IPS-20b (cell line): ENCODE measurements around the gene TMOD4.

Source experiments
- H3K27ac ChIP-seq: one replicate; pipeline ENCODE4 v1.5.1; 2013; ENCODE audit warnings: low read length
- H3K27me3 ChIP-seq: 2 replicates; pipeline ENCODE4 v1.6.1; 2013; ENCODE audit warnings: mild to moderate bottlenecking, low read length, inconsistent platforms; ENCODE audit not compliant: insufficient read depth
- H3K36me3 ChIP-seq: 2 replicates; pipeline ENCODE4 v1.6.1; 2013; ENCODE audit warnings: low read depth, mild to moderate bottlenecking, inconsistent platforms, low read length, moderate library complexity; ENCODE audit not compliant: insufficient read depth
- H3K4me1 ChIP-seq: 2 replicates; pipeline ENCODE4 v1.6.1; 2013; ENCODE audit warnings: mild to moderate bottlenecking, control low read depth, inconsistent platforms, low read length, moderate library complexity; ENCODE audit not compliant: insufficient read depth
- H3K4me3 ChIP-seq: 2 replicates; pipeline ENCODE4 v1.5.1; 2013; ENCODE audit warnings: mild to moderate bottlenecking, low read length, inconsistent platforms
- H3K9ac ChIP-seq: 2 replicates; pipeline ENCODE4 v1.6.1; 2013; ENCODE audit warnings: low read depth, mild to moderate bottlenecking, inconsistent platforms, low read length, moderate library complexity
- H3K9me3 ChIP-seq: 2 replicates; pipeline ENCODE4 v1.6.1; 2013; ENCODE audit warnings: mild to moderate bottlenecking, low read depth, low read length, inconsistent platforms; ENCODE audit not compliant: insufficient read depth

The TMOD4 gene

DNA sequence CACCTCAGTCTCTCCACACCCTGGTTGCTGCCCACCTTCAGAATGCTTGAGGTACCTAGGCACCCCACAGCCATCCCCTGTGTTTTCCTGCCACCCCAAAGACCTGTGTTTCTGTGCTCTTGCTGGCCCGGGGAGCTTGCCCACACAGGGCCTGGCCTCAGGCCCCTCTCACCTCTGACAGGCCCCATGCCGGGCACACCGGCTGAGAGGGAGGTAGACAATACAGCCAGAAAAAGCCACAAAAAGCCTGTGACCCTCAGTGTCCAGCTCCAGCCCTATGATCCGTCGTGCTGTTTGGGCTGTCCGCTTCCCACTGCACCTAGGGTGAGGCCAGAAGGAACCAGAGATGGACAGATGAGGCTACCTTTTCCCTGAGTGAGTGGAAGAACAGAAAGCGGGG is 40.8 kb downstream of the TMOD4 start:
- Histone ChIP-seq H3K4me1 (no peaks in the 10 kb centered on the region; the same call in 1 of the 2 replicates), H3K9ac (no peak overlapping the region), H3K27ac (no peak overlapping the region), H3K36me3 (peaks cover 21% of the 10 kb centered on the region; the same call in 1 of the 2 replicates), H3K4me3 (no peak overlapping the region), H3K27me3 (peaks cover 46% of the 10 kb centered on the region), H3K9me3 (no peaks in the 10 kb centered on the region)

DNA sequence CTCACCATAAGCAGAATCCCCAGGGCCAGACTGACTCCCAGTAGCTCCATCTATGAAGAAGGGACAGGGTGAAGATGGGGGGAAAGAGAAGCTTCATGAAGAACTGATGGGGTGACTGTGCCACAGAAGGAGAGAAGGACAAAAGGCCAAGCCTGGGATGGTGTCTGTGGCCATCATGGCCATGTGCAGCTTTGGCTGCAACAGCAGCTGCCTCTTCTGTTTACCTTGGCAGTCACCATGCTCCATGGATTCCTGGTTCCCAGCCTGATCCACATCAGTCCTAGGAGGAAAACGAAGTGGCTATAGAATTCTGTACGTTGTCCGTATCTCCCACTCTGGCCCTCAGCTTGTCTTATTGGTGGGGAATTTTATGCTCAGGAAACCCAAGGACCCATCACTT is 41.4 kb downstream of the TMOD4 start:
- Histone ChIP-seq H3K36me3 (peaks cover 21% of the 10 kb centered on the region; the same call in 1 of the 2 replicates), H3K9ac (no peak overlapping the region), H3K4me3 (no peak overlapping the region), H3K4me1 (no peaks in the 10 kb centered on the region; the same call in 1 of the 2 replicates), H3K27me3 (peaks cover 47% of the 10 kb centered on the region), H3K27ac (no peak overlapping the region), H3K9me3 (no peaks in the 10 kb centered on the region)

GRCh38 chr1:151133018-151133806 is 42.6 kb downstream of the TMOD4 start:
- Histone ChIP-seq H3K27ac (no peak overlapping the region), H3K27me3 (peaks cover 47% of the 10 kb centered on the region), H3K36me3 (peaks cover 21% of the 10 kb centered on the region; the same call in 1 of the 2 replicates), H3K9me3 (no peaks in the 10 kb centered on the region), H3K4me3 (peak overlapping the region; percentile 73; the same call in 1 of the 2 replicates), H3K4me1 (no peaks in the 10 kb centered on the region; the same call in 1 of the 2 replicates), H3K9ac (no peak overlapping the region; the same call in 1 of the 2 replicates)

DNA sequence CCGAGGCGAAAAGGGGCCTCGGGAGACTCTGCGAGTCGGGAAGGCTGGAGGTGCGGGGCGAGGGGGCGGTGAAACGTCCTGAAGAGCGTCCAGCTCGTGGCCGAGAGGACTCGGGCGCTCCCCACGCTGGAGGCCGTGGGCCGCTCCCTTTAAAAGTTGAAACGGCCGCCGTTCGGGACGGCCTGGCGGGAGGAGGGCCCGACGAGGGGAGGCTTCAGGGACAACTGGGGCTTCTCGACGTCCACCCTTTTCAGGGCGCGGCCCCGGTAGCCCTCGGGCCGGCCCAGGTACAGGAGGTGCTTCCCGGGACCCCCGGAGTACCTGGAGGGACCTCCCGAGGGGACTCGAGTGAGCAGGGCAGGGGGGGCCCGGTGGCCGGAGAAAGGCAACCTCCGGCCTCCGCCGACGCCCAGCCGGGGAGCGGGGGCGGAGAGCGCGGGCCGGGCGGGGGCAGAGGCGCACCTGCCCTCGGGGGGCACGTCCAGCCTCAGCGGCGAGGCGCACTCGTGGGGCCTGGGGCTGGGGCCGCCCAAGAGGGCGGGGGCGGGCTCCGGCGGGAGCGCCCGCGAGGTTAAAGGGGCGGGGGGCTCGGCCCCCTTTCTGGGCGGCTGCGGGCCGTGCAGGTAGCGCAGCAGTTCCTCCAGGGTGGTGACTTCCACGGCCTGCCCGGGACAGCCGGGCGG is 43.3 kb downstream of the TMOD4 start:
- Histone ChIP-seq H3K27ac (no peak overlapping the region), H3K36me3 (peaks cover 21% of the 10 kb centered on the region; the same call in 1 of the 2 replicates), H3K9ac (peak overlapping the region; percentile 31; the same call in 1 of the 2 replicates), H3K27me3 (peaks cover 47% of the 10 kb centered on the region), H3K9me3 (no peaks in the 10 kb centered on the region), H3K4me3 (peak overlapping the region; percentile 73), H3K4me1 (no peaks in the 10 kb centered on the region; the same call in 1 of the 2 replicates)

GRCh38 chr1:151131701-151132334 is 44.0 kb downstream of the TMOD4 start:
- peak overlapping the region; percentile 73 for H3K4me3 ChIP-seq

DNA sequence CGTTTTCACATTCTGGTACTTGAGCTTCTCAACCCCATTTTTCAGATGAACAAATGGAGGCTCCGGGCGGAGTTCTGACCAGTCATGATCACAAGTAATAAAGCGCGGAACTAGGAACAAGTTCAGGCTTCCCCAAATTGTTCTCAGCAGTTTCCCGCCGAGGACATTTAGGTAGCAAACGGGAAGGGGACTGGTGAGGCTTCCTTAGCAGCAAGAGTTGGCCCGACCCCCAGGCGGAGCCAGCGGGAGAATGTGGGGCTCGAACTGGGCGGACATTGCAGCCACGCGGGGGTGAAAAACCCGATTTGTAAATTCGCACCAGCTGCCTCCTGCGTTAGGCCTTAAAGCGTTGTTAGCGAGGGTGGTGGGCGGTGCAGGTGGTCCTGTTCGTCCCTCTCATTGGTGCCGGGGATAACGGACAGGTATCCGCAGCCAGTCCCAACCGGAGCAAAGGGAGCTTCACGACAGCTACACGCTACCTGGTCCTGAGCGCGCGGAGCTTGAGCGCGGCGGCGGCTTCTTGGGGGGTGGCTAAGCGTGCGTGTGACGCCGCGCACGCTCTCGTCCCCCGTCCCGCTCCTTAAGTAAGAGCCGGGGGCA is 44.7 kb downstream of the TMOD4 start:
- Histone ChIP-seq H3K4me1 (no peaks in the 10 kb centered on the region; the same call in 1 of the 2 replicates), H3K4me3 (peak overlapping the region; percentile 73), H3K36me3 (peaks cover 16% of the 10 kb centered on the region; the same call in 1 of the 2 replicates), H3K9ac (peak overlapping the region; percentile 69), H3K9me3 (no peaks in the 10 kb centered on the region), H3K27me3 (peaks cover 47% of the 10 kb centered on the region), H3K27ac (no peak overlapping the region)

More at GRCh38 chr1:151131701-151132334, 44.0 kb downstream of the TMOD4 start:
- Histone ChIP-seq H3K4me1 (no peaks in the 10 kb centered on the region; the same call in 1 of the 2 replicates), H3K36me3 (peaks cover 21% of the 10 kb centered on the region; the same call in 1 of the 2 replicates), H3K9ac (peak overlapping the region; percentile 31; the same call in 1 of the 2 replicates), H3K9me3 (no peaks in the 10 kb centered on the region), H3K27ac (no peak overlapping the region), H3K27me3 (peaks cover 47% of the 10 kb centered on the region)

DNA sequence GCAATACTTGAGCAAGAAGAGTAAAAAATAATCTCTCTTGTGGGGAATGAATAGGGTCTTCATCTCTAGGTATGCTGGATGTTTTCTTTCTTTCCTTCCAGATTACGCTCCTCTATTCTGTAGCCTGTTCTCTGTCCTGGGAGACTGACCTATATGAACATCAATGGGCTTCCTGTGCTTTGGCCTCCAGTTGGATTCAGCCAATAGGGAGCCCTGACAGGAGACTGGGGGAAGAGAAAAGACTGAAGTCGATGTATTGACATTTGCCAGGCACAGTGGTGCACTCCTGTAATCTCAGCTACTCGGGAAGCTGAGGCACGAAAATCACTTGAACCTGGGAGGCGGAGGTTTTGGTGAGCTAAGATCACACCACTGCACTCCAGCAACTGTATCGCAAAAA is 47.0 kb downstream of the TMOD4 start:
- H3K4me3 ChIP-seq, result no peak overlapping the region
- H3K36me3 ChIP-seq, result no peaks in the 10 kb centered on the region

GRCh38 chr1:151124763-151125403 is 50.9 kb downstream of the TMOD4 start:
- H3K4me1 ChIP-seq, result peaks cover 7% of the 10 kb centered on the region
- H3K9me3 ChIP-seq, result no peaks in the 10 kb centered on the region
- 0 out of 2 replicates have a peak, but pooled peaks cover under 1% of the 10 kb centered on the region for H3K27me3 ChIP-seq
- H3K27ac ChIP-seq, result no peak overlapping the region
- H3K9ac ChIP-seq, result no peak overlapping the region
- H3K36me3 ChIP-seq, result no peaks in the 10 kb centered on the region
- no peak overlapping the region for H3K4me3 ChIP-seq

More for the DNA sequence above, 47.0 kb downstream of the TMOD4 start:
- Histone ChIP-seq H3K9ac (no peak overlapping the region), H3K9me3 (no peaks in the 10 kb centered on the region), H3K27ac (no peak overlapping the region), H3K27me3 (peaks cover 36% of the 10 kb centered on the region), H3K4me1 (peaks cover 7% of the 10 kb centered on the region)
